IMR-90 (cell line): ENCODE results near the gene CCDC12. TPM values are rescaled to one million over a fixed set of nuclear protein-coding genes. Genes with fewer than 3 reads are reported as not detected.

Experiments used
- ATAC-seq: fragments of 200-7000 bp; cut with Tn5 transposase; 2 replicates; pipeline ENCODE4 v1.9.1; 2020; ENCODE audit warnings: low read depth, mild to moderate bottlenecking, moderate library complexity
- BruUV-seq: library from RNA; stranded (reverse); fragments of 400-500 nt; replicated peaks from 2 replicates; lab custom pipeline; 2021; lab: Mats Ljungman, UMichigan
- CTCF ChIA-PET: fragments of 300-600 bp; formaldehyde crosslinking; extraction: SDS; loops from one replicate; lab custom pipeline; 2021; ENCODE audit warnings: antibody characterized with exemption; lab: Yijun Ruan, JAX
- POLR2A ChIA-PET: fragments of 300-600 bp; sonication (Branson Sonifier 250); formaldehyde crosslinking; loops from one replicate; lab custom pipeline; 2022; ENCODE audit warnings: antibody characterized with exemption; ENCODE audit not compliant: unreplicated experiment; lab: Charles Lee
- DNase-seq: peaks from one replicate; pipeline ENCODE4 v3.0.0; 2013
- H2AFZ ChIP-seq: replicated peaks from 2 replicates; pipeline ENCODE3; 2013; ENCODE audit warnings: low read length, mild to moderate bottlenecking; ENCODE audit not compliant: poor library complexity
- H2AK5ac ChIP-seq: 2 replicates; pipeline ENCODE4 v1.6.1; 2013; ENCODE audit warnings: low read depth, low read length, inconsistent platforms
- H2AK9ac ChIP-seq: replicated peaks from 2 replicates; pipeline ENCODE3; 2013; ENCODE audit warnings: mild to moderate bottlenecking, low read depth, low read length, moderate library complexity; ENCODE audit not compliant: poor library complexity
- H2BK120ac ChIP-seq: 2 replicates; pipeline ENCODE4 v1.6.1; 2013; ENCODE audit warnings: low read depth, low read length, inconsistent platforms
- H2BK15ac ChIP-seq: 3 replicates; pipeline ENCODE4 v1.6.1; 2013; ENCODE audit warnings: low read depth, low read length, inconsistent platforms
- H2BK20ac ChIP-seq: 2 replicates; pipeline ENCODE4 v1.6.1; 2013; ENCODE audit warnings: low read depth, mild to moderate bottlenecking, inconsistent platforms, low read length, moderate library complexity
- H2BK5ac ChIP-seq: 2 replicates; pipeline ENCODE4 v1.6.1; 2013; ENCODE audit warnings: mild to moderate bottlenecking, low read depth, low read length, inconsistent platforms; ENCODE audit not compliant: poor library complexity, severe bottlenecking
- H3K14ac ChIP-seq: replicated peaks from 2 replicates; pipeline ENCODE4 v1.6.1; 2013; ENCODE audit warnings: low read depth, low read length, inconsistent platforms
- H3K18ac ChIP-seq: 2 replicates; pipeline ENCODE4 v1.6.1; 2013; ENCODE audit warnings: low read depth, low read length, control low read depth
- H3K23ac ChIP-seq: 2 replicates; pipeline ENCODE4 v1.6.1; 2013; ENCODE audit warnings: low read depth, low read length, inconsistent platforms
- H3K27ac ChIP-seq: 2 replicates; pipeline ENCODE4 v1.5.1; 2013; ENCODE audit warnings: mild to moderate bottlenecking, control low read depth, low read length; ENCODE audit not compliant: insufficient read depth
- H3K27me3 ChIP-seq: 2 replicates; pipeline ENCODE4 v1.6.1; 2013; ENCODE audit warnings: low read length; ENCODE audit not compliant: control insufficient read depth, insufficient read depth
- H3K36me3 ChIP-seq: 2 replicates; pipeline ENCODE4 v1.6.1; 2013; ENCODE audit warnings: low read length, mixed read lengths; ENCODE audit not compliant: control insufficient read depth, insufficient read depth
- H3K4ac ChIP-seq: 2 replicates; pipeline ENCODE4 v1.6.1; 2013; ENCODE audit warnings: low read depth, low read length, inconsistent platforms
- H3K4me1 ChIP-seq: 2 replicates; pipeline ENCODE4 v1.6.1; 2013; ENCODE audit warnings: low read length, mixed read lengths; ENCODE audit not compliant: control insufficient read depth, insufficient read depth
- H3K4me2 ChIP-seq: 2 replicates; pipeline ENCODE4 v1.6.1; 2013; ENCODE audit warnings: low read depth, mild to moderate bottlenecking, control low read depth, low read length, moderate library complexity
- H3K4me3 ChIP-seq: 2 replicates; pipeline ENCODE4 v1.5.1; 2013; ENCODE audit warnings: low read depth, mild to moderate bottlenecking, control low read depth, low read length, moderate library complexity; ENCODE audit not compliant: insufficient read depth
- H3K56ac ChIP-seq: 2 replicates; pipeline ENCODE4 v1.6.1; 2013; ENCODE audit warnings: low read length, inconsistent platforms; ENCODE audit not compliant: insufficient read depth; ENCODE audit errors: extremely low read depth
- H3K79me1 ChIP-seq, 2 experiments: 2 replicates each; pipeline ENCODE4 v1.6.1; 2013; ENCODE audit warnings: low read length in 2 of 2, inconsistent platforms in 1 of 2, low read depth in 1 of 2
- H3K9ac ChIP-seq: 2 replicates; pipeline ENCODE4 v1.6.1; 2013; ENCODE audit warnings: low read depth, low read length, control low read depth
- H3K9me1 ChIP-seq: 2 replicates; pipeline ENCODE4 v1.6.1; 2013; ENCODE audit warnings: low read length, inconsistent platforms; ENCODE audit not compliant: insufficient read depth
- H3K9me3 ChIP-seq: 2 replicates; pipeline ENCODE4 v1.6.1; 2013; ENCODE audit warnings: low read length; ENCODE audit not compliant: control insufficient read depth, insufficient read depth
- H4K20me1 ChIP-seq: 2 replicates; pipeline ENCODE4 v1.6.1; 2013; ENCODE audit warnings: low read length, inconsistent platforms; ENCODE audit not compliant: insufficient read depth
- H4K5ac ChIP-seq: 2 replicates; pipeline ENCODE4 v1.6.1; 2013; ENCODE audit warnings: mild to moderate bottlenecking, low read depth, low read length, control low read depth
- H4K8ac ChIP-seq, 2 experiments: 2 replicates each; pipeline ENCODE4 v1.6.1; 2013; ENCODE audit warnings: low read depth in 2 of 2, low read length in 2 of 2, control low read depth in 1 of 2, inconsistent platforms in 1 of 2
- H4K91ac ChIP-seq: 2 replicates; pipeline ENCODE4 v1.6.1; 2013; ENCODE audit warnings: low read depth, low read length, inconsistent platforms; ENCODE audit not compliant: insufficient read depth
- BHLHE40 ChIP-seq: fragments of 150-350 bp; IDR thresholded peaks from 2 replicates; pipeline ENCODE4 v1.6.1; 2016; ENCODE audit warnings: mild to moderate bottlenecking, low read depth, low read length
- CEBPB ChIP-seq: IDR thresholded peaks from 2 replicates; pipeline ENCODE4 v1.6.1; 2012; ENCODE audit warnings: low read depth, low read length, improper control_type of control experiment
- CHD1 ChIP-seq: IDR thresholded peaks from 2 replicates; pipeline ENCODE4 v1.6.1; 2012; ENCODE audit warnings: low read depth, low read length, improper control_type of control experiment
- CTCF ChIP-seq: conservative IDR thresholded peaks from 2 replicates; pipeline ENCODE4 v1.5.1; 2012; ENCODE audit warnings: mild to moderate bottlenecking, low read depth, low read length, improper control_type of control experiment
- ELK1 ChIP-seq: fragments of 150-350 bp; IDR thresholded peaks from 2 replicates; pipeline ENCODE4 v1.6.1; 2016; ENCODE audit warnings: low read depth, mild to moderate bottlenecking, low read length, moderate library complexity, borderline replicate concordance
- FOS ChIP-seq: fragments of 150-350 bp; IDR thresholded peaks from 2 replicates; pipeline ENCODE4 v1.6.1; 2016; ENCODE audit warnings: low read depth, low read length
- MAFK ChIP-seq: IDR thresholded peaks from 2 replicates; pipeline ENCODE4 v1.6.1; 2012; ENCODE audit warnings: low read depth, low read length, improper control_type of control experiment
- MAZ ChIP-seq: IDR thresholded peaks from 2 replicates; pipeline ENCODE4 v1.6.1; 2012; ENCODE audit warnings: low read depth, mild to moderate bottlenecking, low read length, improper control_type of control experiment, moderate library complexity, borderline replicate concordance
- MXI1 ChIP-seq: IDR thresholded peaks from 2 replicates; pipeline ENCODE4 v1.6.1; 2012; ENCODE audit warnings: low read depth, mild to moderate bottlenecking, low read length, moderate library complexity, borderline replicate concordance
- NFE2L2 ChIP-seq: fragments of 150-350 bp; IDR thresholded peaks from 2 replicates; pipeline ENCODE4 v1.6.1; 2016; ENCODE audit warnings: low read depth, mild to moderate bottlenecking, low read length
- POLR2A ChIP-seq: IDR thresholded peaks from 2 replicates; pipeline ENCODE4 v1.6.1; 2012; ENCODE audit warnings: mild to moderate bottlenecking, low read depth, low read length
- RAD21 ChIP-seq: IDR thresholded peaks from 2 replicates; pipeline ENCODE4 v1.6.1; 2012; ENCODE audit warnings: low read length, improper control_type of control experiment
- RCOR1 ChIP-seq: IDR thresholded peaks from 2 replicates; pipeline ENCODE4 v1.6.1; 2012; ENCODE audit warnings: mild to moderate bottlenecking, low read length, improper control_type of control experiment; ENCODE audit not compliant: insufficient replicate concordance
- RFX5 ChIP-seq: IDR thresholded peaks from 2 replicates; pipeline ENCODE4 v1.8.0; 2012; ENCODE audit warnings: low read depth, mild to moderate bottlenecking, low read length, moderate library complexity
- SMC3 ChIP-seq: fragments of 150-350 bp; IDR thresholded peaks from 2 replicates; pipeline ENCODE4 v1.6.1; 2016; ENCODE audit warnings: low read depth, mild to moderate bottlenecking, antibody characterized with exemption, low read length, moderate library complexity
- USF2 ChIP-seq: fragments of 150-350 bp; IDR thresholded peaks from 2 replicates; pipeline ENCODE4 v1.6.1; 2017; ENCODE audit warnings: mild to moderate bottlenecking, antibody characterized with exemption, low read length, low read depth
- WGBS, 2 experiments: methylation state at CpG; one replicate each; pipeline versions ENCODE4 v1.1.5 to v1.1.7; 2013; ENCODE audit warnings: missing lambda C conversion rate in 2 of 2; ENCODE audit not compliant: insufficient read length in 1 of 2; ENCODE audit errors: extremely low coverage in 2 of 2; 5-methylcytosine and 5-hydroxymethylcytosine counted together
- dilution Hi-C: fragments of 300-500 bp; cut with HindIII; formaldehyde crosslinking; loops from one replicate; pipeline ENCODE4 v1.14.3; 2018; ENCODE audit warnings: low sequenced_read_pairs; ENCODE audit not compliant: unreplicated experiment
- in situ Hi-C: fragments of 300-500 bp; cut with MboI; formaldehyde crosslinking; loops from 3 replicates; pipeline ENCODE4 v1.14.3; 2019; ENCODE audit warnings: low sequenced_read_pairs, inconsistent platforms, mixed read lengths
- intact Hi-C: fragments of 100-400 bp; cut with micrococcal nuclease; formaldehyde crosslinking; loops from 2 replicates; pipeline ENCODE4 v1.10.0; 2022
- polyA plus RNA-seq, 3 experiments: library from polyadenylated mRNA; depleted of rRNA; stranded (reverse); fragments of >200 nt; gene quantifications; 2 replicates each; pipeline ENCODE4 v1.2.3, GENCODE V29; 2012; ENCODE audit warnings: low replicate concordance in 1 of 3
- total RNA-seq: library from RNA; depleted of rRNA; stranded (reverse); fragments of >200 nt; gene quantifications from 2 replicates; pipeline ENCODE4 v1.2.3, GENCODE V29; 2012

The CCDC12 gene
- total and polyA plus RNA-seq, 2 of the 4 experiments (the other 2 are of a cell fraction), result 15.2 to 35.1 TPM

GRCh38 chr3:46959161-46959511 lies 17.4 kb downstream of the CCDC12 start:
- Histone ChIP-seq H3K4me2 (no peak overlapping the region), H3K4me3 (no peak overlapping the region), H2BK15ac (no peak overlapping the region), H3K27ac (no peak overlapping the region), H4K91ac (no peak overlapping the region), H3K9ac (no peak overlapping the region), H2BK120ac (no peak overlapping the region), H4K5ac (no peak overlapping the region), H3K9me1 (peaks cover 35% of the 10 kb centered on the region), H3K79me1 (peaks cover 25 to 78% of the 10 kb centered on the region in 2 experiments), H4K8ac (no peak overlapping the region), H2BK20ac (no peak overlapping the region), H2AK5ac (no peak overlapping the region), H3K9me3 (no peaks in the 10 kb centered on the region), H3K14ac (no peak overlapping the region), H3K23ac (no peak overlapping the region), H3K4me1 (peaks cover 27% of the 10 kb centered on the region), H2BK5ac (no peak overlapping the region), H3K4ac (no peak overlapping the region), H3K36me3 (0 out of 2 replicates have a peak, but pooled peaks cover 1% of the 10 kb centered on the region), H2AK9ac (no peak overlapping the region), H2AFZ (peak overlapping the region; percentile 37), H3K18ac (no peak overlapping the region), H4K20me1 (peaks cover 76% of the 10 kb centered on the region), H3K56ac (no peak overlapping the region), H3K27me3 (no peaks in the 10 kb centered on the region)
- DNase-seq (no peak), ATAC-seq (no peak)
- dilution Hi-C loops, result no loop called here
- ChIA-PET POLR2A (no interaction called here), CTCF (interaction anchor here (0.6 kb wide), 1 partner anchor 1292 kb away, joined by 3 read pairs; no protein-coding TSS in a partner anchor)
- no TSS peak for BruUV-seq
- intact Hi-C loops, result no loop called here
- no CpG with 5 or more reads among the region's 6 CpGs for WGBS, 2 experiments
- in situ Hi-C loops, result no loop called here
- TF ChIP-seq BHLHE40 (no peak), USF2 (no peak), CHD1 (no peak), MAFK (no peak), MAZ (no peak), ELK1 (no peak), NFE2L2 (no peak), SMC3 (no peak), RFX5 (no peak), MXI1 (no peak), RAD21 (no peak), FOS (no peak), POLR2A (no peak), CEBPB (no peak), RCOR1 (no peak), CTCF (no peak)
